ENCODE results near the gene PRPF19.

DNA sequence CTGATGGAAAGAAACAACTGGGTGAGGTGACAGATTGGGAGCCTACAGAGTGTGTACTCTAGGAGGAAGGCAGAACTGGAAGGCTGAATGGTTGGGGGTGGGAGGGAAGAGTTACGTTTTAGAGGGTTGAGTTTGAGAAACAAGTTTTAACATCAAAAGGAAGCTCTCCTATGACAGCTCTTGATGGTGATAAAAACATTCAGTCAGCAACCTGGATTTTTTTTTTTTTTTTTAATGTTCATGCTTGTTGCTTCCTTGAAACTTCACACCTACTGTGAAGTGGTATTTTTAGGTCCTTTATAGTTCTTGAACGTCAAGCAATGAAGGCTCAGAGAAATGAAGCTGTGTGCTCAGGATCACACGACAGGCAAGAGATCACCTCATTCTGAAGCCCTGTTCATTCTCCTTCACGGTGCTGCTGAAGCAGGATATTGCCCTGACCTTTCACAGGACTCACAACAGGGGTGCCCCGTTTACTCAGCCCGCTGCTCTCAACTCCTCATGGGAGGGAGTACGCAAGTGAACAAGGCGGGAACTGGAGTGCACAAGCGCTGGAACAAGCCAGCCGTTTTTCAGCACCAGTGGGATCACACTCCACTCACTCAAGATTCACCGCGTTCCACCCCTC lies 6.0 kb upstream of the PRPF19 start:
- TF ChIP-seq, protein P1, sequence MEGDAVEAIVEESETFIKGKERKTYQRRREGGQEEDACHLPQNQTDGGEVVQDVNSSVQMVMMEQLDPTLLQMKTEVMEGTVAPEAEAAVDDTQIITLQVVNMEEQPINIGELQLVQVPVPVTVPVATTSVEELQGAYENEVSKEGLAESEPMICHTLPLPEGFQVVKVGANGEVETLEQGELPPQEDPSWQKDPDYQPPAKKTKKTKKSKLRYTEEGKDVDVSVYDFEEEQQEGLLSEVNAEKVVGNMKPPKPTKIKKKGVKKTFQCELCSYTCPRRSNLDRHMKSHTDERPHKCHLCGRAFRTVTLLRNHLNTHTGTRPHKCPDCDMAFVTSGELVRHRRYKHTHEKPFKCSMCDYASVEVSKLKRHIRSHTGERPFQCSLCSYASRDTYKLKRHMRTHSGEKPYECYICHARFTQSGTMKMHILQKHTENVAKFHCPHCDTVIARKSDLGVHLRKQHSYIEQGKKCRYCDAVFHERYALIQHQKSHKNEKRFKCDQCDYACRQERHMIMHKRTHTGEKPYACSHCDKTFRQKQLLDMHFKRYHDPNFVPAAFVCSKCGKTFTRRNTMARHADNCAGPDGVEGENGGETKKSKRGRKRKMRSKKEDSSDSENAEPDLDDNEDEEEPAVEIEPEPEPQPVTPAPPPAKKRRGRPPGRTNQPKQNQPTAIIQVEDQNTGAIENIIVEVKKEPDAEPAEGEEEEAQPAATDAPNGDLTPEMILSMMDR (IDR thresholded peaks at IDR 0.05): no peak
- TF ChIP-seq EP300 (IDR thresholded peaks at IDR 0.05) (no peak), POLR2AphosphoS5 (IDR thresholded peaks at IDR 0.05) (no peak), POLR2A (IDR thresholded peaks at IDR 0.05; ENCODE audit: low read depth) (no peak)

Data from esophagus muscularis mucosa (tissue), 4 donors.